HG03045 (cell line): ENCODE data around the gene SOCS1.
A peak's percentile ranks its signal among the peaks of the same experiment; 100 is the strongest.

Experiments
- ATAC-seq: cut with Tn5 transposase; IDR thresholded peaks from one replicate; pipeline ENCODE4 v1.9.1; 2021; ENCODE audit warnings: mild to moderate bottlenecking, moderate library complexity; ENCODE audit not compliant: unreplicated experiment

Gene SOCS1

GRCh38 chr16:11205754-11206581 lies 50.0 kb downstream of the SOCS1 start:
- ATAC-seq = peak; percentile 31

- no peak for ATAC-seq
Measured at GRCh38 chr16:11205065-11205699, 50.8 kb downstream of the SOCS1 start.

GRCh38 chr16:11204513-11205047 lies 51.4 kb downstream of the SOCS1 start:
- no peak for ATAC-seq
